HG03575 (cell line): ENCODE data around the gene KIAA0825.

ENCODE experiments used
- ATAC-seq: cut with Tn5 transposase; IDR thresholded peaks from one replicate; pipeline ENCODE4 v1.9.1; 2021; ENCODE audit not compliant: unreplicated experiment, insufficient number of reproducible peaks, low FRiP score; ENCODE audit errors: extremely low read depth

Gene KIAA0825

DNA sequence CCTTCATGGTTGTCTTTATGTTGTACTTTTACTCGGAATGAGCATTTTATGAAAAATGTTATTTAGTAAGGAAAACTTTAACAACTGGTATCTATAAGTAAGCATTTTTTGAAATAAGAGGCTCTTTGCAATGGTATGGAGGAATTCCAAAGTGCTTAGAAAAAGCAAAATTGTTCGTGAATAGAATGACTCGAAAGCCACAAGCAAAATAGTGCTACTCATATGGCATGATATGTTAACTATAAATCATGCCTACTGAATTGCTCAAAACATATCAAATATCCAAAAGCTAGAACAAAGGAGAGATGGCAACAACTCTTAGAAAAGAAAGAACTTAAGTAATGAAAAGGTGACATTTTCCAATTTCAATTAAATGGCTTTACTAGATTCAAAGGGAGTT lies 216.3 kb downstream of the KIAA0825 start:
- no peak for ATAC-seq

- ATAC-seq: no peak
Observed at GRCh38 chr5:94397508-94397907, 220.9 kb downstream of the KIAA0825 start.

- ATAC-seq: no peak
Observed at GRCh38 chr5:94396687-94397086, 221.7 kb downstream of the KIAA0825 start.

- no peak for ATAC-seq
Observed at GRCh38 chr5:94395468-94395867, 222.9 kb downstream of the KIAA0825 start.

DNA sequence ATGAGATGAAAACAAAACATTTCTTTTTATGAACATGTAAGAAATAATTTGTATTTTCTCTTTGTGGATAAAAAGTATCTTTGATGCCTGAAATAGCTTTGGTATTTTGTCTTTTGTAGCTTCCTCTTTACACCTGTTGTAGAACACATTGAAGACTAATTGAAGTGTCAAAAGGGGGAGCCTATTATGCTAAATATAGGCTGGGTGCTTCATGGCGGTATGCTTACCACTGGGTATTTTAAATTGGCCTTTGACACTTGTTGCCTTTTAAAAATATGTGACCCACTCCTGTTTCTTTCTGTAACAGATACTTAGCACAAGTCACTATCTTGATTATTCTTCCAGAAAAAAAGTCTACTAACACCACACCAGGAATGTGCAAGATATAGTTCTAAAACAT lies 226.4 kb downstream of the KIAA0825 start:
- ATAC-seq: no peak

DNA sequence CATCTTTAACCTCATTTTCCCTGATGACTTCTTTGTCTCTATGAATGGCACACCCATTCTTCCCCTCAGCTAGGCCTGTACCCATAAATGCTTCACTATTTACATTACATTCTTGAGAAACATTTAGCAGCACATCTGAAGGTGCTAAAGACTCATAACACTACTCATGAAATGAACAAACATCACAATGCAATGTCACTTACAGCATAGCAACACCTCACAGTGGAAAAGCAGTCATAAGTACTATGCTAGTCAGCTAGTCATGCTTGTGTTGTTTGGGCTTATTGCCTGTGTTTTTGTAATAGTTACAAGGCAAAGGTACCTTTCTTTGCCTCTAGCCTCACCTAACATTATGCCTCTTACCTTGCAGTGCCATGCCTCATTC lies 228.9 kb downstream of the KIAA0825 start:
- ATAC-seq: no peak

GRCh38 chr5:94388773-94389514 lies 229.5 kb downstream of the KIAA0825 start:
- no peak for ATAC-seq

DNA sequence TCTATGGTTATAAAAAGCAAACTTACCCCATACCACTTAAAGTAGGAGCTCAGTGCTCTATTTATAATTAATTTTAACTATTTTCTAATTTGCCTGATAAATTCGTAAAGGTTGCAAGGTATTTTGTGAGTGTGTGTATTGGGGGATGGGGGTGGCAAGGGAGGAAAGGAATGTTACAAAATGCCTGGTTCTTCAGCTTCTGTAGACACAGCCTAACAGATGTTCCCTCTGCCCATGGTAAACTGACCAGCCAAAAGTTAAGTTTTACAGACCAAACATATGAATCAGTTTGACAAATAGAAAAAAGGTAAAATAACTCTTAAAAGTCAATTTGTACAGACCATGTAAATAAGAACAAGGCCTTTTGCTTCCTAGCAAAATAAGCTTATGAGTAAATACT lies 232.6 kb downstream of the KIAA0825 start:
- no peak for ATAC-seq

- ATAC-seq: no peak
Observed at GRCh38 chr5:94378062-94378461, 240.3 kb downstream of the KIAA0825 start.

DNA sequence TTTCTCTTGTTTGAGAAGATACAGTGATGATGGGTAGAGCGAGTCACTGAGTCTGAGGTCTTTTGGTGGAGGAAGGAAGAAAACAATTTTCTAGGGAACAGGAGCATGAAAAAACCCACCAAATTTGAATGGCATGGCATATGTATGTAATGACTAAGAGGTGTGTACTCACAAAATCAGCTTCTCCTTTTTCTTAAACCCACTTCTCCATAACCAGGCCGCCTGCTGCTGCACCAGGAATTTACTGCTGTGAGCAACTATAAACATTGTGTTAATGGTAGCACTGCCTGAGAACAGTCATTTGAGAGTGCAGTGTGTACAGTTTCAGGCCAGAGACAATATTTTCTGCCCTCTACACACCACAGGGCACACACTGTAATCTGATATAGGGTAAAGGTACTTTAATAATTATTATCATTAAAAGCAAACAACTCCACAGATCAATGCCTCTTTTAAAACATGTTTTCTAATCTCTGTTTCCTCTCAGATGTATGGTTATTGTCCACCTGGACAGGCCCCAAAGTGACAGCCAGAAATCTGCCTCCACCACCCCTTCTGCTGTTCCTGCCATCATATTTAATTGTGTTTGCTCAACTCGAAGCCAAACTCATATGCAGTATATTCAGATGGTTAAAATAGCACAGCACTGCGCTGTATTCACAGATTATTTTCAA lies 241.6 kb downstream of the KIAA0825 start:
- no peak for ATAC-seq

GRCh38 chr5:94375801-94376200 lies 242.6 kb downstream of the KIAA0825 start:
- ATAC-seq: no peak

- ATAC-seq: no peak
Observed at GRCh38 chr5:94374336-94374735, 244.1 kb downstream of the KIAA0825 start.

DNA sequence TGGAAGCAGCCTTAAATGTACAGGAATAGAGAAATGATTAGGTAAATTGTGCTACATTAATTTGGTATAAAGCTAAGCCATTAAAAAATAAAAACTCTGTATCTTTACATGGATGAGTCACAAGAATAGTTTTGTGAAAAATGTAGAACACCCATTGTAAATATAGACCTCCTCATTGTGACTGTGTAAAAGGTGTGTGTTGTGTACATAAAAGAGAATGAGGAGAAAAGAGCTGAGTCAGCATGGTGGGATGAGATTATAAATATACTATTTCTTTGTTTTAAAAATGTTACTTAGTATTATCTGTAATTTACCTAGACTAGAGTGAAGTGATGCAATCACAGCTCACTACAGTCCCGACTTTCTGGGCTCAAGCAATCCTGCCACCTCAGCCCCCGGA lies 250.5 kb downstream of the KIAA0825 start:
- no peak for ATAC-seq

- no peak for ATAC-seq
Observed at GRCh38 chr5:94366811-94367210, 251.6 kb downstream of the KIAA0825 start.

GRCh38 chr5:94362857-94363256 lies 255.5 kb downstream of the KIAA0825 start:
- ATAC-seq: no peak

DNA sequence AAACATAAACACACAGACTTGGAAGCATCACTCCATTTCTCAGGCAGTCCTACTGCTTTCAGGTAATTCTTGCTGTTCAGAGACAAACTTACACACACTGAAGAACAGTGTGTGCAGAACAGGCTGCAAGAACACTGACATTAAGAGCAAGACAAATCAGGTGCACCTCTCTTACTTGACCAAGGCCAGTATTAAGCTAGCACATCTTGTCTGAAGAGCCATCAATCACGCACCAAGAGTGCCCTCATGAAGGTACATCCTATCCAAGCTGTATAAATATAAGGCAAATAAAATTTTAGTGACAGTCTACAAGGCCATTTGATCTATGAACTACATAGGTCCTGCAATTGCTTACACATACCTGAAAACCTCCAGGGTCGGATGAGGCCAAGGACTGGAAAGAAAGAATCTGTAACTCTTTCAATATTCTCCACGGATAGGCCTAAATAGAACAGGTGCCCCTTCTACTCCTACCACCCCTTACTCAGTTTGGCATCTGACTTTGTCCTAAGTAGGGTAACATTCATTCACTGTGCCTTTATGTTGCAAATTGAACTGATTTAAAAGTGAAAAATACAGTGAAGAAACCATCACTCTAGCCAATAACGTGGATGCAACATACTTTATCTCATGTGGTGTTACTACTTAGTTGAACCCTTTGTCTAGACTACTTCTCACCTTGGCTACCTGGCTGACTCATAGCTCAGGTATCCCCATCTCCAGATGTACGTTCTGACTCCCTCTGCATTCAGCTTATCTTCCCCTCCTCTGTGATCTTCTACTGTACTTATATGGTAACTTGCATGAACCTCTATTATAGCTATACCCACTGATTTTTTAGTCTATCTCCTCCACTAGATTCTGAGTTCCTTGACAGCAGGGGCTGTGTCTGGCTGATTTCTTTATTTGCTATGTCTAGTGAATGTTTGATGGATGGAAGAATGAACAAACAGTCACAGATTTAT lies 256.3 kb downstream of the KIAA0825 start:
- ATAC-seq: no peak

DNA sequence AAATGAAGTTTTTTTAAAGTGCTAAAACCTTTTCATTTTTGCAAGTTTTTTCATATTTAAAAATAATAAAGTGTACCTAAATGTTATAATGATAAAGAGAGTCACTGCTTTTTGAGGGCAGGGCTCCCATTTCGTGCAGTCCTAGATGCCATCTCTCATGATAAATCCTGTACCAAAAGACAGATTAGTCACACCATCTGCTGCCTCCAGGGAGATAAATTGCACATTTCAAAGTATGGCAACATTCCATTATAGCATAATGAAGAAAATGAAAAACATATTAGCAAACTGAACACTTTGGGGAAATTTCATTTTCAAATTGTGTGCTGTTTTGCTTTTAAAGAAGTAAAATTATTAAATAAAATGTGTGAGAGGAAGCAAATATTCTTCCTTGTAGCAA lies 257.2 kb downstream of the KIAA0825 start:
- no peak for ATAC-seq

GRCh38 chr5:94360382-94361130 lies 257.8 kb downstream of the KIAA0825 start:
- ATAC-seq: no peak

DNA sequence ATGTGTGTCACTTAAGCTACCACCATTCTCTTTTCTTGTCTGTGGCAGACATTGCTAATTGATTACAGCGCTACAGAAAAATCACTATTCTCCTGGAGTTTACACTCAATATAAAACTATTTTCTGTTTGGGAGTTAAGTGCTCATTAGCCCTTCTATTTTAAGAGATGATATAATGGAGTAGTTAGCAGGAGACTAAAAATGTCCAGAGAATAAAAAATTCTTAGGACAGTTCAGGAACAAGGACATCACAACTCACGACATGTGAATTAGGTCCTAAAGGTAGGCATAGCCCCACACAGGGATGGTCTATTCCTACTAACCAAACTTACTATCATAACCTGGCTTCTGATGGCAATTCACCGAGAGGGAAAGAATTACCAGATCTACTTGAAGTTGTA lies 258.5 kb downstream of the KIAA0825 start:
- no peak for ATAC-seq
